ENCODE results near the gene UBE2E1.

DNA sequence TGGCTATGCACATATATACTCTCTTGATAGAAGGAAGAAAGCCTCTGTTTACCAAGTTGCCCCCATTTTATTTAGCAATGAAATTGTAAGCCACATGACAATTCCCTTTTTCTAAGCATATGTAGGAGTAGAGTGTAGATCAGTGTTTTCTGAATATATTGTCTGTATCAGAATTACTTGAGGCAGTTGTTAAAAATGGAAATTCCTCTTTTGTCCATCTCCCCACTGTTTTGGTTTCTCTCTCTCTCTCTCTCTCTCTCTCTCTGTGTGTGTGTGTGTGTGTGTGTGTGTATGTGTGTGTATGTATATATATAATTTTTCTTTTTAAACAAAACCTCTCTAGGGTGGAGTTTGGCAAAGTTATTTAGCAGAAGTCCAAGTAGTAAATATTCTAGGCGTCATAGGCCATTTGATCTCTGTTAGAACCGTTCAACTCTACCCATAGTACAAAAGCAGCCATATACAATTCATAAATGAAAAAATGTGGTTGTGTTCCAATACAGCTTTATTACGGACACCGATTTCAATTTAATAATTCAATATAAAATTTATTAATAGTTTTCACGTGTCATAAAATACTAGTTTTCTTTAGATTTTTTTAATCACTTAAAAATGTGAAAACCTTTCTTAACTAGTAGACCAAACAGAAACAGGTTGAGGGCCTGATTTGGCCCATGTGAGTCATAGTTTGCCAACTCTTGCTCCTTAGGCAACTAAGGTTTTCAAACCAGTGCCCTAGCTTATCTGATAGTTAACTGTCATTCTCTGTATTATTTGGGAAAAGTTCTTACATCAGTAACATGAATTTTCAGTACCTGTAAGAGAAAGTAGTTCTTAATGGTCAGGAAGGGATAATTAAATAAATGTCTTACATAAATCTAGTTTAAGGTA, 39.8 kb downstream of the UBE2E1 start:
- TF ChIP-seq, protein P1, sequence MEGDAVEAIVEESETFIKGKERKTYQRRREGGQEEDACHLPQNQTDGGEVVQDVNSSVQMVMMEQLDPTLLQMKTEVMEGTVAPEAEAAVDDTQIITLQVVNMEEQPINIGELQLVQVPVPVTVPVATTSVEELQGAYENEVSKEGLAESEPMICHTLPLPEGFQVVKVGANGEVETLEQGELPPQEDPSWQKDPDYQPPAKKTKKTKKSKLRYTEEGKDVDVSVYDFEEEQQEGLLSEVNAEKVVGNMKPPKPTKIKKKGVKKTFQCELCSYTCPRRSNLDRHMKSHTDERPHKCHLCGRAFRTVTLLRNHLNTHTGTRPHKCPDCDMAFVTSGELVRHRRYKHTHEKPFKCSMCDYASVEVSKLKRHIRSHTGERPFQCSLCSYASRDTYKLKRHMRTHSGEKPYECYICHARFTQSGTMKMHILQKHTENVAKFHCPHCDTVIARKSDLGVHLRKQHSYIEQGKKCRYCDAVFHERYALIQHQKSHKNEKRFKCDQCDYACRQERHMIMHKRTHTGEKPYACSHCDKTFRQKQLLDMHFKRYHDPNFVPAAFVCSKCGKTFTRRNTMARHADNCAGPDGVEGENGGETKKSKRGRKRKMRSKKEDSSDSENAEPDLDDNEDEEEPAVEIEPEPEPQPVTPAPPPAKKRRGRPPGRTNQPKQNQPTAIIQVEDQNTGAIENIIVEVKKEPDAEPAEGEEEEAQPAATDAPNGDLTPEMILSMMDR (IDR thresholded peaks at IDR 0.05 in 8 of 11, conservative IDR thresholded peaks at IDR 0.05 in 3 of 11), result no peak
- no peak for TF ChIP-seq POLR2A (IDR thresholded peaks at IDR 0.05)
- TF ChIP-seq POLR2AphosphoS5 (IDR thresholded peaks at IDR 0.05), result no peak
